HG03135 (cell line): Measurements from ENCODE around the gene TRAM2.

Source experiments
- ATAC-seq: cut with Tn5 transposase; IDR thresholded peaks from one replicate; pipeline ENCODE4 v1.9.1; 2021; ENCODE audit warnings: mild to moderate bottlenecking, moderate library complexity; ENCODE audit not compliant: unreplicated experiment

TRAM2 gene

DNA sequence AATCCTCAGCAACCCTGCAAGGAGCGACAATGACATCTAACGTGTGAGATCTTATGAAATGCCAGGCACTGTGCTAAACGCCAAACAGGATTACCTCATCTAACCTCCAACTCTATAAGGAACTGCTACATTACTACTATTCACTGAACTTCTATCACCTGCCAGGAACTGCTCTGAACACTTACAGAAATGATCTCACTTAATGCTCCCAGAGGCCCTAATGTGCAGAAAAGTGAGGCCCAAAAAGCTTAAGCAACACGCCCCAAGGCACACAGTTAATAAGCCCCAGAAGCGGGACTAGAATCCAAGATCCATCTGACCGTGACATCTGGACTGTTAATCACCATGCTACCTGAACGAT, 28.5 kb downstream of the TRAM2 start:
- ATAC-seq, result no peak

DNA sequence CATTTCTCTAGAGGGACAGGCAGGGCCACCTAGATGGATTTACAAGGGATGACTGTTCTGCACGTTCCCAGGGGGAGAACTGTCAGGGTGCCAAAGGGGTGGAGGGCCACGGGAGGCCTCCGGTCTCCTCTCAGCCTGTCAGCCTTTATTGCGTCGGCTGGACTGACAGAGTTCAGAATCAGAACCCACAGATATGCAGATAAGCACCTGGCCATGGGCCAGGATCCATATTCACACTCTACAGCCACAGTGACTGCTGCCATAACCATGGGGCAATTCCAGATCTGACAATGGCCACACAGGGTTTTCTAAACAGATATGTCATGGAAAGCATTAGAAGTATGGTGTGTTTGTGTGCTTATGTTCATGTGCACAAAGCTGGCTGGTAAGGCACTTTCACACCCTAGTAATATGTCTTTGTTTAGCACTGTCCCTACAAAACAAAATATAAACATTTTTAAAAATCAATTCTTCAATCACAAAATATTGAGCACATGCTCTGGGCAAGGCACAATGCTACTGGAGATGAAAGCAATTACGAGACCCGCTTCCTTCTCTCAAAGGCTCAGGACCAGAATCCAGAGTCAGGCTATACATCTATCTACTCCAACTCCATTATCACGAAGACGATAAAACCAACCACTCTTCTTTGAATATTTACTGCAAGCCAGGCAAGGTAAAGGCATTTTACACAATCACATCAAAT, 29.1 kb downstream of the TRAM2 start:
- ATAC-seq, result no peak

DNA sequence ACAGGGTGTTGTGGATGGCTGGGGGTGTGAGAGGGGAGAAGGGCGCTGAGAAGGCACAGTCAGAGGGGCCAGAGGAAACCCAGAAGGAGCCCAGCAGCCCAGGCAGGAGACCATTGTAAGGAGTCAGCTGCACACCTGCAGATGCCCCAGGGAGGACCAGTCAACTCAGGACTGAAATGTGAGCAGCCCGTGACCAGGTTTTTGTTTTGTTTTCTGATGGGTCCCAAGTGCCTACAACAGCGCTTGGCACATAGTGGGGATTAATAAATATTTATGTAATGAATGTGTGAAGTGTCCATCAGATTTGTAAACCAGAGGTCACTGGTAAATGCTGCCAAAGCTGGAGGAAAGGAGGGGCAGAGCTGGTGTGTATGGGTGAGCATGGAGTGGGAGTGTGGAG, 30.2 kb downstream of the TRAM2 start:
- peak; percentile 91 for ATAC-seq

DNA sequence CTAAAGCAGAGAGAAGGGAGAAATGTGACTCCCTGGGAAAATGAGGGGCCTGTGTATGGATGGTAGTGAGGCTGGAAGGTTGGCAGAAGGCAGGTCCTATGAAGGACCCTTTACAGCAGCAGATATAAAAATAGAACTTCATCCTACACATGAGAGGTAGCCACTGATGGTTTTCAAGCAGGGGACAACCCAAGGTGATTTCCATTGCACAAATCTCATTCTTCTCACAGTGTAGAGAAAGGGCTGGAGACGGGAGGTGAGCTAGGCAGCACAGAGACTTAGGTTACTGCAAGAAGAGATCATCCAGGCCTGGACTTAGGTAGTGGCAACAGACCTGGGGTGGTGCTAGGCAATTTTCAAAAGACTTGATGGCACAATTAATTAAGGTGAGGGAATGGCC, 30.7 kb downstream of the TRAM2 start:
- peak; percentile 38 for ATAC-seq

DNA sequence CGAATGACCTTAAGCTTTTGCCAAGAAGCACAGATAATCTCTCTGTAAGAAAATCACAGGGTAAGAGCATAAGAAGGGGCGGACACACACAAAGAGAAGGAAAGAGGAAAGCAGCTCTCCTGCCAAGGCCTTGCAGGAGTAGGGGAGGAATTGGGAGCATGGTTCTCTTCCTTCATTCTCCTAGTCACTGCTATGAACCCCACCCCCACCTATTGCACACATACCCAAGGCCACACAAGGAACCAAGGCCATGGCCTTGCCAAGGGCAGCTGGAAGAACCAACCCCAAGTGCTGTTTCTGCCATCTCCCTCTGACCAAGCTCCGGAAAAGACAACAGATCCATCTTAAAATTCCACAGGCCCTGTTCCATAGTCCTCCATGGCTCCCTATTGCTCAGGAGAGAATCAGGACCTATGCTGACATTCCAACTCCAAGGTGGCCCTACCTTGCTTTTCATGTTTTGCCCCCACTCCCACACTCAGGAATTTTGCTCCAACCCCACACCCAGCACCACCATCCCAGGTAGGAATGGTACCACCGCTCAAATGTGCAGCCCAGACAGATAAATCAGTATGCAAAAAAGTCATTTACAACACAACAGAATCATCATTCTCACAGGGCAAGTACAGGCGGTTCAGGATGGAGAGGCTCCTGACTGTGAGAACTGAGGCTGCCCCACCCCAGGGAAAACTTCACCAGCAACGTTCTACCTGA, 31.3 kb downstream of the TRAM2 start:
- no peak for ATAC-seq

DNA sequence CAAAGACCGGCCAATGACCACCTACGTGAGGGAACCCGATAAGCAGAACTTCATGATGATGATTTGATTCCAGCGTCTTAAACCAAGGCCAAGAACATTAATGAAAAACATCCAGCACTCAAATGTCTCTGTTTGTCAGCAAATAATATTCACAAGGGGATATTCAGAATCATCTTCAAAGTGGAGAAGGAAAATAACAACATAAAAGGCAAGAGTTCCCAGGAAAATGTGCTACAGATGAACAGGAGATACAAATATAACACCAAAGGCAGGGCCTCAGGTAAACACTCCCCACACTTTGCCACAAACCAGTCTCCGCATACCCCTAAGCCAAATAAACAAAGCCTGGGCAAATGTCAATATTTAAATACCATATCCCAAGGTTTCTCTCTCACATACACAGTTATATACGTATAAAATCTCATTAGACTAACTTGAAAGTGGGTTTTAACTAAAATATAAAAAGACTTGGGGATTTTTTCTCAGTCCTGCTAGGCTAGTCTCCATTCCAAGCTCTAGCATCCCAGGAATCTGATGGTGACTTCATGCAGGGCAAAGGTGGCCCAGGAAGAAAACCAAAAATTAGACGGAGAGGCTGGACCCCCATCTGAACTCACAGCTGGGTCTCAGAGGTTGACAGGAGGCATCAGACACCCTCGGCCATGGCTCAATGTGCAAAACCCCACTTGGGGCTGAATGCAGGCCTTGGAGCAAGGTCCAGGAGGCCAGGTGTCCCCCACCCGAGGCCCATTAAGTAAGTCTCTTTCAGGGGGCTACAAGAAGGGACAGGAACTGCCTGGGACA, 32.1 kb downstream of the TRAM2 start:
- no peak for ATAC-seq

DNA sequence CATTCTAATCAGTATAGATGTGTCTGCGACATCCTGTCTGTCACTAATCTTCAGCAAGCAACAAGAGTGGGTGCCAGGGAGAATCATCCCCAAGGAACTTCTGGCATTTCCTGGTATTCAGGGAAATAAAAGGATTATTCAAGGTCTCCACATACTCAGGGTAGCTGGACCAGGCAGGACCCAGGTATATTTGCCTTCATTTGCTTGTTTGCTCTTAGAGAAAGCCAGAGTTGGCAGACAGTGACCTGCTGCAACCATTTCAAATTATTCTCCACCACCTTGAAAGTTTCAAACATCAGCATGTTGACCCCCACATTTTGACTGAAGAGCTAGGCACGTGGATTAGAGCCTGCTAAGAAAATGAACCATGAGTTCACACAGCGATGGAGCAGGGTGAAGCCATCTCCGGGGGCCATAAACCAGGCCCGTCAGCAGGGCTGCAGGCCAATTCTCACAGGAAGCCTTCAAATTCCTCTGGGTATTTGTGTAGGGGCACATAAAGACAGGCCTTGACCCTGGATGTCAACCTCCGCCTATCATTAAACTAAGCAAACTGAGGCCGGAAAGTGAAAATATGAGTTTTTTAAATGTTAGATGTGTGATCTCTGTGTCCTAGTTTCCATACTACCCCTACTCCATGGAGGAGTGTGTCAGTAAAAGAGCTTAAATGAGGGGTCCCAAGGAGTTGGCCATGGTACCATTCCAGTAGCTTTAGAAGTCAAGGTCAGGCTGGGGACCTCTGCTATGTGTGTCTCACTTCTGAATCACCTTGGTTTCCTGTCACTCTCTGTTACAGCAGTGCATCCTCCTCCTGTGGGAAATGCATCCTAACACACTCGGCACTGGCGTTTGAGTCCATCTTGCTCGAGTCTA, 32.9 kb downstream of the TRAM2 start:
- no peak for ATAC-seq

DNA sequence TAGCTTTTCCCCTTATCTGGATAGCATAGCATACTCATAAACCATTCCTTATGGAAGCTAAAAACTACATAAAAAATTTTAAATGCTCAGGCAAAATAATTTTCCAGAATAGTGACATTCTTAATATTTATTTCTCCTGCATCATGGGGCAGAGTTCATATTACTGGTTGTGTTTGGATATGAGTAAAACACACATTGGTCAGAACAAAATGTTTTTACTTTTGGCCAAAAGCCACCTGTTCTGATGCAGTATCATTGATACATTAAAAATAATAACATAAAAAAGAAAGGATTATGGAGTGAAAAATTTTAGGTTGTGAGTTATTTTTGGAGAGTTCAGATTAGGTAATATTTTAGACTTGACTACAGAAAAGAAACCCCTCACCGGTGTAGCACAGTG, 33.6 kb downstream of the TRAM2 start:
- ATAC-seq, result no peak

DNA sequence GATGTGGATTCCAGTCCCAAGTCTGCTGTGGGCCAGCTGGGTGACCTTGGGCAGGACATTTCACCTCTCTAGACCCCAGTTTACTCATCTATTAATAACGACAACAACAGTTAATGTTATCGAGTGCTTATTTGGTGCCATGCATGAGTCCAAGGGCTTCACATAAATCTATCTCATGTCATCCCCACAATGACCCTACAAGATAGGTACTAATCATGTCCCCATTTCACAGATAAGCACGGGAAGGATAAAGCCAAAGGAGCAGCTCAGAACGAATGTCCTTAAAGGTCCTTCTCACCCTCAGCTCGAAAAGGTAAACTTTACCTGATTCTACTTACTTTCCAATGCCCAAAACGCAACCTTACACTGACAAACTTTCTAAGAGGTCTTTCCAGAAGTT, 35.7 kb downstream of the TRAM2 start:
- ATAC-seq, result no peak

DNA sequence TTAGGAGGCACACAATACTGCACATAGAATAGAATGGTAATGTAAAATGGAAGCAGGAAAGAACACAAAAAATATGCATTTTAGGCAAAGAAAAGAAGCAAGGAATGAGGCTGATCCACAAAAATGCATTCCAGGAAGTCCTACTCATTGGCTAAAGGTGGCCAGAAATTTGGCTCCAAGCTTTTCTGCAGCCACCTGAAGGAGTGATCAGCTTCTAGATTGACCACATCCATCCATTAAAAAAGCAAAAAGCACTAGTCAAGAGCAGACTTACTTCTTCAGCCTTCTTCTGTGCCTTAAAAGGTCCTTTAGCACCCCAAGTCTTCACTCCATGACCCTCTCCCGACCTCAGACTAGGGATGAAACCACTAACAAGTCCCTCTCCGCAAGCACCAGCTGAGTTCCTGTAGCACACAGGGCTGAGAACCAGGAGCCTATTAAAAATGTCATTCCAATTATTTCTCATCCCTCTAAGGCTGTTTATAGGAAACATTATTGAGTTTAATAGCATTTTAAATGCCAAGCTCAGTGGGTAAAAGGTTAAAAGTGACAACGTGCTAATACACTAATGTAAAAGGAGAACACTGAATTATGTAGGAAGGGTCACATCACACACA, 36.5 kb downstream of the TRAM2 start:
- ATAC-seq, result no peak

DNA sequence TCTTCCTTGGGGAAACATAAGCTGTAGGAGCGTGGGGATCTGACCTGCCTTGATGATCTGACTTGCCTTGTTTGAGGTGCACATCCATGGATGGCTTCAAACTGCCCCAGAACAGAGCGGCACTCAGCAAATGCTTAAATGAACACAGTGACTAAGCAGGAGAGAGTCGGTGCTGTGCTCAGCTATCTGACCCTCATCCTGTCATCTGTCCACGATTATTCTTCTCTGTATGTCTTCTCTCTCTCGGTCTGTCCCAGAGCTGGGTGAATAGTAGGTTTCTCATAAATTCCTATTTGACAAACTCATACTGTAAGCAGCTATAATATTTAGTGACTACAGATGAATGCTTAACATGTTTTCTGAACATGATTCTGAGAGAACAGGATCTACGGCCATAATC, 37.3 kb downstream of the TRAM2 start:
- no peak for ATAC-seq

DNA sequence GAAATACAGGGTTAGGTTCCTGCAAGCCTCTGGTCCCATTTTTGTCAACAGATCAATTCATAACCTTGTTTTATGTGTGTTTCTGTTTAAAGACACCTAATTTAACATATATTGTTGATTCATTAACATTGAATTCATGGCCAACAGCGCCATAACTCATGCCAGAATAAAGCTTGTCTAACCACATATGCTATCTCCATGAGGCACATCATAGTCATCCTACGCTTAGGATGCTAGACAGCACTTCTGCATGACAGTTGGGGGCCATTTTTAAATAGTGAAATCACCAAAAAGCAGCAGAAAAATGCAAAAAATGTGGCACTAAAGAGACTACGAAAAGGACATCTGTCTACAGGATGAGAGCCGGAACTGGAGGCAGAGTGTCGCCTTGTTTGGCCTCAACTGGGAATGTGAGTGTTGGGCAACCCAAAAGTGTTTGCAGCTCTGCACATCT, 37.9 kb downstream of the TRAM2 start:
- no peak for ATAC-seq

DNA sequence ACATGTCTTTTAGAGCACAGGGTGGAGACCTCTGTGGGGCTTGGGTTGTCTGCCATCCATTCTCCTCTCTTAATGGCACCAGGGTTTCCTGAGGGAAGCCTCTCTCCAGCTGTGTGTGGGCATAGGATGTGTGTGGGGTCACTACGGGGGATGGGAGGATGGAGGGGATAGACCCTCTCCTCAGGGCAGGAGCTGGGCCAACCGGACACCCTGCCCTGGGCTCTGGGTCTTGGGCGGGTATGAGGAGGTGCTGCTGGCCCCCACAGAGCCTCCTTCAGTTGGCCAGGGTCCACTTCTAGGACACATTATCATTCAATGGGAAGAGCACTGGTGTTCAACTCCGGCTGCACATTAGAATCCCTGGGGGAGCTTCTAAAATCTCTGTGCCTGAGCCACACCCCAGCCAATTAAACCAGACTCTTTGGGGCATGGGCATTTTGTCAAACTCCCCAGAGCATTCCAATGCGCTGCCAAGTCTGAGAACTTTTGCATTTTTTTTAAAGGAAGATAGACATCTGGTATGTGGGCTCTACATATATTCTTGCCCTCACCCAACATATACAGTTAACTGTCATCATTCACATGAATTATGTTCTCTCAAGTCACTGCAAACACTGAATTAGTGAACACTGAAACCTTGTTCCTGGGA, 38.5 kb downstream of the TRAM2 start:
- no peak for ATAC-seq

DNA sequence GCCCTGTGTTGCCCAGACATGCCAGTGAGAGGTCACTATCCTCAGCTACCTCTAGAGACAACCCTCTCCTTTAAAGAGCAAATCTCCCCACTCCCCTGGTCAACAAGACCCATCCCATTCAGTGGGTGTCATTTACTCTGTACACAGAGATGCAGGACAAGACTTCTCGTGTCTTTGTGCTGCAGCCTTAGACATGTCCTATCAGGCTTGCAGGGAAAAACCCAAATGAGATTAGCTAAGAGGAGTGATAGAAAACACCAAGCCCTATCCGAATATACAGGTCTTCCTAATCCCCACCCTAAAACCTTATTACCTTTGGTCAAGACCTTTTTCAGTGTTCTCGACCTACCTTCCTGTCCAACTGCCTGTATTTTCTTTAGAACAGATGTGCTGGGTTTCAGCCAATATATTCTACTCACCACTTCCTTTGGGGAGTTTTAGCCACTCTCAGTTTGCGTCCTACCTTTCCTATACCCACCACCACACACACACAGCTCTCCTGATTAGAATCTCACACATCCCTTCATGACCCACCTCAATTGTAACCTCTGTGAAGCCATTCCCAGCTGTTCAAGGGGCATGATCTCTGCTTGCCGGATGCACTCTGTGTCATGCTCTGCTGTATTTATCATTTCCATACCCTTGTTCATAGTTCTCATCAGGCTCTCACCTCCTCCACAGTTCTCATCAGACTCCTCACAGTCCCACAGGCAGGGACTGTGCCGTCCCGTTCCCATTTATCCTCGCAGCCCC, 39.7 kb downstream of the TRAM2 start:
- ATAC-seq, result peak; percentile 68

DNA sequence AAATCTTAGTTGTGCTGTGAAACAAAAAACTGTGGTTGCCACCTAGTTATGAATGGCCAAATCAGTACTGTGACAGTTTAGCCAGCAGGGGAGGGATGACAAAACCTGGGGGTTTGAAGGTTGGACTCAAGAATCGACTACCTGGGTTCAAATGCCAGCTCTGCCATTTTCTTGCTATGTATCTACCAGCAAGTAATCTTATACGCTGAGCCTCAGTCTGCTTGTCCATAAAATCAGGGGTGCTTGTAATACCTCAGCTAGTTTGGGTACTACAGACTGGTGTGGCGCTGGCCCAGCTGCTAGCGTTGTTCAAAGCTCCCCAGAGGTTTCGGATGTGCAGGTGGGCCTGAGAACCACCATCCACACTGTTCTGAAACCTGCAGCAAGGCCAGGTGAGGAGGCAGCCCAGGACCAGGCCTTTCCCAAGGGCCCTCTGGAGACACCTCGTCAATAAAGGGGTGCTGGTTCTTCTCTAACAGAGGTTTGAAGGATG, 40.4 kb downstream of the TRAM2 start:
- ATAC-seq, result peak; percentile 27

DNA sequence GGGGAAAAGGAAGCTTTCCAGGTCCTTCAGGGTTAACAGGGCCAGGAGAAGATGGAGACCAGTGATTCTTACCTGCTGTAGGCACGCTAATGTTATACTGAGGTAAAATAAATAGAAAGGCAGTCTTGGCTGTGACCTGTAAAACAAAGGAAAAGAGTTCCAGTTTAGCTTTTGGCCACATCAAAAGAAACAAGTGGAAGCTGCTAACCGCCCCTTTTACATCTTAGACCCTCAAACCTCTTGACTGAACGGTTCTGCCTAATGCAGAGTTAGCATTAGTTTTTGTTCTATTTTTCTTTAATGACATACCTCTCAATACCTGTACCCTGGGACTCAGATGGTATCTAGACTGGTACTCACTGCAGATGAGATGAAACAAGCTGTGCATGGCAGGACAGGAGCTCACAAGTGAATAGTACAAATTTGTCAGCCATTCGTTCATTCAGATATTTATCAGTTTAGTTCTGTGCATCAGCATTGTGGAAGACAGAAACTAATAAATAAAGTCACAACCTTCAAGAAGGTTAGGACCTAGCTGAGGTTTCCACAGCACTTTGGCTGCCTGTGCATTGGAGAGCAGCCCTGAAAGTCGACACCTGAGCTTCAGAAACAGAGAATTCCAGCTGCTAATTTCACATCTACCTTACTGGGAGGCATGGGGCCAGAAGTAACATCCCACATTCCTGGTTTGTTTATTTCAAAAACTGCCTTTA, 41.0 kb downstream of the TRAM2 start:
- ATAC-seq, result no peak

DNA sequence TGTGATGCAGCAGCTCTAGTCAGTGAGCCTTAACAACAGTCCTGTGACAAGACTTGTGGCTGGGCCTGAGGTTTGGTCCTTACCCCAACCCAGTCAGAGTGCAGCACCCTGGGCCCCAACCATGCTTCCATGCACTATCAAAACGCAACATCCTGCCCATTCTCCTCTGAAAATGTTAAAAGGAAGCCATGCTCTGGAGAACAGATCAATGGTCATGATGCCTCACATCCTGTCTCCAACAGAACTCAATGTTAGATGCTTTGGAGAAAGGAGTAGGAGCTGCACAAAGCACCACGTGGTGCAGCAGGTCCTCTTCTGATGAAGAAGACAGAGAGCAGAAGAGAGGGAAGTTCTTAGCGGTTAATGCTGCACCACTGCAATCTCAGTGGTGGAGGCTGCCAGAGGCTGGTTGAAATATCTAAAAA, 41.9 kb downstream of the TRAM2 start:
- no peak for ATAC-seq

DNA sequence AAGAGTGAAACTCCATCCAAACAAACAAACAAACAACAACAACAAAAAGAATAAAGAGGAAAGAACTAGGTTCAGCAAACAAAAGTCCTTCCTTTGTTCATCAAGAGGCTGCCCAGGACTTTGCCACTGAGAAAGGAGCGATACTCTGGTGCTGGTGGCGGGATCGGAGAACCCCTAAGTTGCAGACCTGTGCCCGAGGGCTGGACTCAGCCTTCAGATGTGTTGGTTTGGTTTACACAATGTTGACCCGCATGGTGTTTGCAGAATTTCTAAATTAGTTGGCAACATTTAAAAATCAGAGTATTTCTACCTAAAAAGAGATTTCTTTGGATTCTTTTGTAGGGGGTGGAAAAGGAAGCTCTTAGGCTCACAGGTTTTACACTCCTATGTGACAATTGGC, 42.5 kb downstream of the TRAM2 start:
- ATAC-seq, result no peak
